Choroid plexus epithelial cell (primary cell): ENCODE data around the gene EFNB1.

ENCODE experiments used
- DNase-seq: peaks from one replicate; pipeline ENCODE4 v3.0.0-alpha.2; 2010; ENCODE audit warnings: low read depth
- H3K4me3 ChIP-seq: 2 replicates; pipeline ENCODE4 v1.5.1; 2011; ENCODE audit warnings: low read depth, mild to moderate bottlenecking, control low read depth, low read length, moderate library complexity
- TF ChIP-seq, protein P1 (sequence below): conservative IDR thresholded peaks from 2 replicates; pipeline ENCODE4 v1.5.1; 2011; ENCODE audit warnings: low read depth, mild to moderate bottlenecking, control low read depth, inconsistent platforms, low read length, moderate library complexity

The EFNB1 gene

GRCh38 chrX:68833855-68834331, 5.1 kb downstream of the EFNB1 start:
- DNase-seq, result no peak
- H3K4me3 ChIP-seq, result no peak overlapping the region
- TF ChIP-seq, protein P1, sequence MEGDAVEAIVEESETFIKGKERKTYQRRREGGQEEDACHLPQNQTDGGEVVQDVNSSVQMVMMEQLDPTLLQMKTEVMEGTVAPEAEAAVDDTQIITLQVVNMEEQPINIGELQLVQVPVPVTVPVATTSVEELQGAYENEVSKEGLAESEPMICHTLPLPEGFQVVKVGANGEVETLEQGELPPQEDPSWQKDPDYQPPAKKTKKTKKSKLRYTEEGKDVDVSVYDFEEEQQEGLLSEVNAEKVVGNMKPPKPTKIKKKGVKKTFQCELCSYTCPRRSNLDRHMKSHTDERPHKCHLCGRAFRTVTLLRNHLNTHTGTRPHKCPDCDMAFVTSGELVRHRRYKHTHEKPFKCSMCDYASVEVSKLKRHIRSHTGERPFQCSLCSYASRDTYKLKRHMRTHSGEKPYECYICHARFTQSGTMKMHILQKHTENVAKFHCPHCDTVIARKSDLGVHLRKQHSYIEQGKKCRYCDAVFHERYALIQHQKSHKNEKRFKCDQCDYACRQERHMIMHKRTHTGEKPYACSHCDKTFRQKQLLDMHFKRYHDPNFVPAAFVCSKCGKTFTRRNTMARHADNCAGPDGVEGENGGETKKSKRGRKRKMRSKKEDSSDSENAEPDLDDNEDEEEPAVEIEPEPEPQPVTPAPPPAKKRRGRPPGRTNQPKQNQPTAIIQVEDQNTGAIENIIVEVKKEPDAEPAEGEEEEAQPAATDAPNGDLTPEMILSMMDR, result no peak

DNA sequence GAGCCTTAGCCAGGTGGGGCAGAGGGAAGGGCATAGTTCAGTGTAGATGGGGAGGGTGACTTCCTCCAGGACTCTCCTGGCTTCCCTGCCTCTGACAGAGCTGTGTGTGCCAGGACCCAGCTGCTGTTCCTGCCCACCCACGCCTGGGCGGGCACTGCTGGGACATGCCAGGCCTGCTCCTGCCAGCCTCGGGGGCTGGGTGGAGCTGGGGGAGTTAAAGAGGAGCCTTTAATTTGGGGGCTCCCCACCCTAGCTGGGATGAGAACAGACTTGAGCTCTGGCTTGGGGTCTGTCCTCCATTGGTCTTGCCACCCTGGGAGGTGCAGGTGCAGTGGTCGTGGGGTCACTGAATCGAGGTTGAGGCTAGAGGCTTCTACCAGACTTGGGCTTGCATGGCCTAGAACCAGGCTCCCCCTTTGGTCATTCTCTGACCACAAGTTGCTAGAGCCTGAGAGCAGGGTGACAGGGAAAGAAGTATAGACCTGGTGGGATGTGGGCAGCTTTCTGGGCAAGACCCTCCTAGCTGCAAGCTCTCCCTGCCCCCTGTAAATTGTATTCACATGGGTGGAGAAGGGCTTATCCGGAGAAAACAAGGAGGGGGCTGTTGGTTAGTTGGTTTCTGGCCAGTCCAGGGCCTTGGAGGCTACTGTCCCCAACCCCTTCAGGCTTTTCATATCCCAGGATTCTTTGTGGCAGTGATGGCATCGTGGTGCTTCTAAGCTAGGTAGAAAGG, 5.7 kb downstream of the EFNB1 start:
- no peak for DNase-seq
- TF ChIP-seq, protein P1, result no peak
- no peak overlapping the region for H3K4me3 ChIP-seq

GRCh38 chrX:68835104-68835442, 6.3 kb downstream of the EFNB1 start:
- TF ChIP-seq, protein P1, result no peak
- no peak for DNase-seq
- H3K4me3 ChIP-seq, result no peak overlapping the region

DNA sequence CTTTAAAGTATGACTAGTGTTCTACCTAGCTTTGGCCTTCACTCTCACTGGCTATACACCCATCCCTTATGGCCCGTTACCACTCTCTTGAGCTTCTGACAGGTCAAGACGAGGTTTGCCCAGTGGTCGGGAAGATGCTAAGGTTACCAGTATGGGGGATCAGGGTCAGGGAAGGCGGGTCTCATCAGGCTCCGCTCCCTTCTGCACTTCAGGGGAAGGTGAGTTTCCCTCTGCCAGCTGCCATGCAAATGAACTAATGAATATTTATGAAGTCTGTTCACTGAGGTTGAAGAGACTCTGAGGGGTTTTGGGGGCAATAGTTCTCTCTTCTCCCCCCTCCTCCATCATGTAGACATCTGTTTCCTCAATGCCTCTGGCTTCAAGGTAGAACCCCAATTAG, 6.6 kb downstream of the EFNB1 start:
- H3K4me3 ChIP-seq, result no peak overlapping the region
- TF ChIP-seq, protein P1, result no peak
- DNase-seq, result no peak

DNA sequence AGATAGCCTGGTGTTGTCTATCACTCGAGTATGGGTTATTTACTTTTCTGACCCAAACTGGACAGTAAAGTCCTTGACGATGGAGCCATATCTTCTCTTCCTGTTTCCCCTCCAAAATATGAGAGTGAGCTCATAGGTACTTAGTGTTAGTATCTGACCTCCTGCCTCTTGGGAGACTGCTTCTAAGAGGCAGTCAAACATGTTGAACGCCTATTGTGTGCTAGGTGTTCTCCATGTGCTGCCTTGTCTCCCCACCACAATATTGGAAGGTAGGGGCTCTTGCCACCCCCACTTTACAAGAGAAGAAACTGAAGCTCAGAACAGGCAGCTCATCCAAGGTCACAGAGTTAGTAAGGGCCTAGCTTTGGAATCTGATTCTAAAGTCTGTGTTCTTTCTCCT, 8.3 kb downstream of the EFNB1 start:
- H3K4me3 ChIP-seq, result no peak overlapping the region
- TF ChIP-seq, protein P1, result no peak
- no peak for DNase-seq

DNA sequence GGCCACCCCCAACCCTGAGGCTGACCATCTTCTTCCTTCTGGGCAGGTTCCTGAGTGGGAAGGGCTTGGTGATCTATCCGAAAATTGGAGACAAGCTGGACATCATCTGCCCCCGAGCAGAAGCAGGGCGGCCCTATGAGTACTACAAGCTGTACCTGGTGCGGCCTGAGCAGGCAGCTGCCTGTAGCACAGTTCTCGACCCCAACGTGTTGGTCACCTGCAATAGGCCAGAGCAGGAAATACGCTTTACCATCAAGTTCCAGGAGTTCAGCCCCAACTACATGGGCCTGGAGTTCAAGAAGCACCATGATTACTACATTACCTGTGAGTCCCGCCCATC, 9.7 kb downstream of the EFNB1 start:
- DNase-seq, result no peak
- TF ChIP-seq, protein P1, result no peak
- no peak overlapping the region for H3K4me3 ChIP-seq

DNA sequence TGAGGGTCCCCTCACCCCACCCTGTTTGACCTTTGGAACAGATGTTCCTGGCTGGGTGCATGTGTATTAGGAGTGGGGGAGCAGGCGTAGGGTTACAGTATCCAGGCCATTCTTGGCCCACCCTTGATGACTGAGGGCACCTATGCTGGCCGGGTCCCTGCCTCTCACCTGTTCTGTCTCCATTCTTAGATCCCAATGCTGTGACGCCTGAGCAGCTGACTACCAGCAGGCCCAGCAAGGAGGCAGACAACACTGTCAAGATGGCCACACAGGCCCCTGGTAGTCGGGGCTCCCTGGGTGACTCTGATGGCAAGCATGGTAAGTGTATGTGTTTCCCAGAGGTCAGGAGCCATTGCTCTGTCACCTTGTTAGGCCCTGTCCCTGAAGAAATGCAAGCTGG, 10.9 kb downstream of the EFNB1 start:
- TF ChIP-seq, protein P1, result no peak
- H3K4me3 ChIP-seq, result no peak overlapping the region
- DNase-seq, result no peak
